ENCODE results near the gene TUBA4A. TPM values are rescaled to one million over a fixed set of nuclear protein-coding genes. Genes with fewer than 3 reads are reported as not detected.

Gene TUBA4A
- total RNA-seq, 1 donor from 2014 or later, result 18.0 TPM

DNA sequence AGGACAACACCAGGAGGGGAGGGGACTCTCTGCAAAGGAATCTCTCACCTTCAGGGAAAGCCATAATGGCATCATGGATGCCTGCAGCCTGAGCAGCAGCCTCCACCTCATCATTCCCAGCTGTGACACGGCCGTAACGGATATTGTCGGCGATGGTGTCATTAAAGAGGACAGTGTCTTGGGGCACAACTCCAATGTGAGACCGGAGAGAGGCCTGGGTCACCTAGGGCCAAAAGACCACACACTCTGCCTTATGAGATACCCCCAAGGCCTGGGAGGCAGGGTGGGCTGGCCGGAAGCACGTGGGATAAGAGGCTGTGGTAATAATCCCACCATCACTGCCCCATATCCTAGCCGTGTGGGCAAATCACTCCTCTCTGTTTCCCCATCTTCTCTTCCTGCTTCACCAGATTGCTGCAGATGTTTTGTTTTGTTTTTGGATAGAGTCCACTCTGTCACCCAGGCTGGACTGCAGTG lies 42.8 kb downstream of the TUBA4A start:
- Mint-ChIP-seq H3K4me1 (ENCODE audit: low read depth, unreplicated experiment) (peaks cover 11% of the 10 kb centered on the region), H3K4me3 (ENCODE audit: unreplicated experiment) (no peak overlapping the region), H3K9me3 (ENCODE audit: unreplicated experiment) (no peaks in the 10 kb centered on the region), H3K27ac (ENCODE audit: unreplicated experiment) (no peak overlapping the region), H3K27me3 (ENCODE audit: low read depth, unreplicated experiment) (no peaks in the 10 kb centered on the region), H3K36me3 (ENCODE audit: low read depth, unreplicated experiment) (peaks cover 25% of the 10 kb centered on the region)
- H3K9me3 ChIP-seq (ENCODE audit: insufficient read depth, low read depth, low read length), result no peaks in the 10 kb centered on the region
- peaks cover 6% of the 10 kb centered on the region for H3K79me2 ChIP-seq (ENCODE audit: insufficient read depth, low read length)
- no peak for TF ChIP-seq EZH2 (IDR thresholded peaks at IDR 0.05; ENCODE audit: insufficient read depth, low read length)
- TF ChIP-seq, protein P1, sequence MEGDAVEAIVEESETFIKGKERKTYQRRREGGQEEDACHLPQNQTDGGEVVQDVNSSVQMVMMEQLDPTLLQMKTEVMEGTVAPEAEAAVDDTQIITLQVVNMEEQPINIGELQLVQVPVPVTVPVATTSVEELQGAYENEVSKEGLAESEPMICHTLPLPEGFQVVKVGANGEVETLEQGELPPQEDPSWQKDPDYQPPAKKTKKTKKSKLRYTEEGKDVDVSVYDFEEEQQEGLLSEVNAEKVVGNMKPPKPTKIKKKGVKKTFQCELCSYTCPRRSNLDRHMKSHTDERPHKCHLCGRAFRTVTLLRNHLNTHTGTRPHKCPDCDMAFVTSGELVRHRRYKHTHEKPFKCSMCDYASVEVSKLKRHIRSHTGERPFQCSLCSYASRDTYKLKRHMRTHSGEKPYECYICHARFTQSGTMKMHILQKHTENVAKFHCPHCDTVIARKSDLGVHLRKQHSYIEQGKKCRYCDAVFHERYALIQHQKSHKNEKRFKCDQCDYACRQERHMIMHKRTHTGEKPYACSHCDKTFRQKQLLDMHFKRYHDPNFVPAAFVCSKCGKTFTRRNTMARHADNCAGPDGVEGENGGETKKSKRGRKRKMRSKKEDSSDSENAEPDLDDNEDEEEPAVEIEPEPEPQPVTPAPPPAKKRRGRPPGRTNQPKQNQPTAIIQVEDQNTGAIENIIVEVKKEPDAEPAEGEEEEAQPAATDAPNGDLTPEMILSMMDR (IDR thresholded peaks at IDR 0.05; ENCODE audit: insufficient read depth, low read depth, low read length), result no peak
- FAIRE-seq, result no peak
- no peak overlapping the region for H3K27ac ChIP-seq (ENCODE audit: low read depth, low read length)
- no peak overlapping the region for H3K4me3 ChIP-seq (ENCODE audit: insufficient read depth, low read depth, low read length)
- DNase-seq (ENCODE audit: low read depth), result no peak
- no peak overlapping the region for H2AFZ ChIP-seq (ENCODE audit: low read depth, low read length)
- peaks cover 15% of the 10 kb centered on the region for H4K20me1 ChIP-seq (ENCODE audit: insufficient read depth, low read length)
- H3K4me1 ChIP-seq (ENCODE audit: insufficient read depth, low read length), result peaks cover 16% of the 10 kb centered on the region
- no peak overlapping the region for H3K4me2 ChIP-seq (ENCODE audit: low read length)
- H3K36me3 ChIP-seq (ENCODE audit: insufficient read depth, low read length), result peaks cover 7% of the 10 kb centered on the region
- no peak overlapping the region for H3K9ac ChIP-seq (ENCODE audit: low read length)
- no peaks in the 10 kb centered on the region for H3K27me3 ChIP-seq (ENCODE audit: insufficient read depth, low read length)

- H3K36me3 ChIP-seq (ENCODE audit: insufficient read depth, low read length), result peaks cover 7% of the 10 kb centered on the region
- no peak overlapping the region for H3K9ac ChIP-seq (ENCODE audit: low read length)
- H3K4me2 ChIP-seq (ENCODE audit: low read length), result no peak overlapping the region
- H3K79me2 ChIP-seq (ENCODE audit: insufficient read depth, low read length), result peaks cover 6% of the 10 kb centered on the region
- Mint-ChIP-seq H3K36me3 (ENCODE audit: low read depth, unreplicated experiment) (peaks cover 24% of the 10 kb centered on the region), H3K27ac (ENCODE audit: unreplicated experiment) (no peak overlapping the region), H3K4me3 (ENCODE audit: unreplicated experiment) (no peak overlapping the region), H3K9me3 (ENCODE audit: unreplicated experiment) (no peaks in the 10 kb centered on the region), H3K27me3 (ENCODE audit: low read depth, unreplicated experiment) (no peaks in the 10 kb centered on the region), H3K4me1 (ENCODE audit: low read depth, unreplicated experiment) (peaks cover 11% of the 10 kb centered on the region)
- H2AFZ ChIP-seq (ENCODE audit: low read depth, low read length), result no peak overlapping the region
- FAIRE-seq, result no peak
- H3K9me3 ChIP-seq (ENCODE audit: insufficient read depth, low read depth, low read length), result no peaks in the 10 kb centered on the region
- H3K4me3 ChIP-seq (ENCODE audit: insufficient read depth, low read depth, low read length), result no peak overlapping the region
- peaks cover 15% of the 10 kb centered on the region for H4K20me1 ChIP-seq (ENCODE audit: insufficient read depth, low read length)
- TF ChIP-seq, protein P1 (IDR thresholded peaks at IDR 0.05; ENCODE audit: insufficient read depth, low read depth, low read length), result no peak
- no peak for TF ChIP-seq EZH2 (IDR thresholded peaks at IDR 0.05; ENCODE audit: insufficient read depth, low read length)
- no peaks in the 10 kb centered on the region for H3K27me3 ChIP-seq (ENCODE audit: insufficient read depth, low read length)
- no peak overlapping the region for H3K27ac ChIP-seq (ENCODE audit: low read depth, low read length)
- peaks cover 16% of the 10 kb centered on the region for H3K4me1 ChIP-seq (ENCODE audit: insufficient read depth, low read length)
- DNase-seq (ENCODE audit: low read depth), result no peak
Observed at GRCh38 chr2:219210196-219210885, 43.4 kb downstream of the TUBA4A start.

Data from astrocyte (in vitro differentiated cells and primary cell).